NCI-H146 treated with DMSO at 0.1 percent for 48 hours (cell line): ENCODE measurements around the gene SDHAF2.
"Not testable (repeated sequence)": the region's sequence is repeated elsewhere in the genome, so short reads cannot be mapped to it uniquely, and the experiment has no call there.

Experiments
- DNase-seq: peaks from one replicate; lab custom pipeline; 2025; ENCODE audit not compliant: unreplicated experiment; lab: John Stamatoyannopoulos, UW

Gene SDHAF2

GRCh38 chr11:61425367-61426131 lies 4.4 kb upstream of the SDHAF2 start:
- DNase-seq: no peak

- peak; percentile 44 for DNase-seq
Observed at GRCh38 chr11:61429346-61429690, 606 bp upstream of the SDHAF2 start.

- DNase-seq: not testable (repeated sequence)
Observed at GRCh38 chr11:61430839-61431238, 915 bp downstream of the SDHAF2 start.

GRCh38 chr11:61437496-61437895 lies 7.6 kb downstream of the SDHAF2 start:
- DNase-seq: no peak

- DNase-seq: no peak
Observed at GRCh38 chr11:61439615-61440014, 9.7 kb downstream of the SDHAF2 start.

- DNase-seq: no peak
Observed at GRCh38 chr11:61442616-61443015, 12.7 kb downstream of the SDHAF2 start.

- no peak for DNase-seq
Observed at GRCh38 chr11:61445516-61445915, 15.6 kb downstream of the SDHAF2 start.

- DNase-seq: peak; percentile 52
Observed at GRCh38 chr11:61446211-61446651, 16.3 kb downstream of the SDHAF2 start.

- no peak for DNase-seq
Observed at GRCh38 chr11:61447601-61448551, 18.0 kb downstream of the SDHAF2 start.

- DNase-seq: no peak
Observed at GRCh38 chr11:61448552-61448927, 18.6 kb downstream of the SDHAF2 start.

GRCh38 chr11:61452825-61453224 lies 22.9 kb downstream of the SDHAF2 start:
- no peak for DNase-seq

GRCh38 chr11:61453695-61454094 lies 23.8 kb downstream of the SDHAF2 start:
- no peak for DNase-seq

- DNase-seq: no peak
Observed at GRCh38 chr11:61454520-61454919, 24.6 kb downstream of the SDHAF2 start.

- DNase-seq: no peak
Observed at GRCh38 chr11:61460474-61460881, 30.6 kb downstream of the SDHAF2 start.

GRCh38 chr11:61460986-61461385 lies 31.1 kb downstream of the SDHAF2 start:
- DNase-seq: no peak

GRCh38 chr11:61467602-61468001 lies 37.7 kb downstream of the SDHAF2 start:
- not testable (repeated sequence) for DNase-seq

- no peak for DNase-seq
Observed at GRCh38 chr11:61468002-61468401, 38.1 kb downstream of the SDHAF2 start.

GRCh38 chr11:61472282-61472681 lies 42.4 kb downstream of the SDHAF2 start:
- DNase-seq: no peak

GRCh38 chr11:61472868-61473267 lies 42.9 kb downstream of the SDHAF2 start:
- no peak for DNase-seq

GRCh38 chr11:61473370-61474012 lies 43.6 kb downstream of the SDHAF2 start:
- DNase-seq: no peak

GRCh38 chr11:61474013-61474643 lies 44.2 kb downstream of the SDHAF2 start:
- DNase-seq: no peak
